GM19035 (cell line): ENCODE results near the gene DVL2.

Source experiments
- ATAC-seq: cut with Tn5 transposase; IDR thresholded peaks from one replicate; pipeline ENCODE4 v1.9.1; 2021; ENCODE audit not compliant: unreplicated experiment

Gene DVL2

DNA sequence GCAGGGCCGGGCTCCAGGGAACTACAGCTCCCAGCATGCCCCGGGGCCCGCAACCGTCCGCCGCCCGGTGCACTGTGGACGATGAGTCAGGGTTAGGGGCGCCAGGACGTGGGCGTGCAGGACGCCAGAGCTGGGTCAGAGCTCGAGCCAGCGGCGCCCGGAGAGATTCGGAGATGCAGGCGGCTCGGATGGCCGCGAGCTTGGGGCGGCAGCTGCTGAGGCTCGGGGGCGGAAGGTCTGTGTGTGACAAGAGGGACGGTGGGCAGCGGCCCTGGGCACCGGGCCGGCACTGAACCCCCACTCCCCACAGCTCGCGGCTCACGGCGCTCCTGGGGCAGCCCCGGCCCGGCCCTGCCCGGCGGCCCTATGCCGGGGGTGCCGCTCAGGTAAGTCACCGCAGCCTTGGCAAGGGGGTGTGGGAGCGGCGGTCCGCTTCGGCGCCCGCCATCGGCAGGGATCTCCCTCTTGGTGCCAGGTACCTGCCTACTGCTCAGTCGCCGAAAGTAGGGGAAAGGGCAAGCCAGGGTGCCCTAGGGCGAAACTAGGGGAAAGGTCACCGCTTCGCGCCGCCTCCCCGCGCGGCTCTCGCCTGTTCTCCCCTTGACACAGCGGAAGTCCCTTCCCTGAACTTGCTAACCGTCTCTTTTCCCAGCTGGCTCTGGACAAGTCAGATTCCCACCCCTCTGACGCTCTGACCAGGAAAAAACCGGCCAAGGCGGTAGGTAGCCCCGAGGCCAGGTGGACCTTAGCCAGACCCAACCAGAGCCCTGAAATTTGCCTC, 14.3 kb downstream of the DVL2 start, which contains the start of the genes ACADVL and DLG4:
Gene ACADVL, plus strand, starts transcription at position 127 of the 781 bp plus-strand sequence. Its CDS starts 47 bp downstream, at position 174.
Gene DLG4, minus strand, starts transcription at position 25 of the 781 bp plus-strand sequence.
- peak; percentile 44 for ATAC-seq

DNA sequence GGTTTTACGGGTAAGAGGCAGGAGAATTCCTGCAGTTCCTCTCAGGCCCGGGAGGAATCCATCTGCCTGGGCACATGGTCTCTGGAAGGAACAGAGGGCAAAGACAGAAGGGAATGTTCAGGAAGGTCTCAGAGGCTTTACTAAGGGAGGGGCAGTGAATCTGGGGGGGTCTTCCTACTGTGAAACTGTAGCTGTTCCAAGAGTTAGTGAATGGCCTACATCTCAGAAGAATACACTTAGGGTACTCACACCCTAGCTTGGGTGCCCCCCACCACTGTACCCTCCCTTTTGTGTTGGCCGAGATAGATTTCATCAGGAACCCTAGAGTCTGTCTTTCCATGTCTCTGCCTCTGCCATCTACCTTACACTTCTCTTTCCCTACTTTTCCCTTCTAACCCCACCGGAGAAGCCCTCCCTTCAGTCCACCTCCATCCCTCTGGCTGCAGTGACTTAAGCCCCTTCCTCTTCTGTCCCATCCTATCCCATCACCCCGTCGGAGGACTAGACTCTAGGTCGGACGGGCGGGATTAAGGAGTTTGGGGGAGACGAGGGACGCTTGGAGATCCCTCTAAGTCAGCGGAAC, 15.0 kb downstream of the DVL2 start:
- ATAC-seq, result no peak

DNA sequence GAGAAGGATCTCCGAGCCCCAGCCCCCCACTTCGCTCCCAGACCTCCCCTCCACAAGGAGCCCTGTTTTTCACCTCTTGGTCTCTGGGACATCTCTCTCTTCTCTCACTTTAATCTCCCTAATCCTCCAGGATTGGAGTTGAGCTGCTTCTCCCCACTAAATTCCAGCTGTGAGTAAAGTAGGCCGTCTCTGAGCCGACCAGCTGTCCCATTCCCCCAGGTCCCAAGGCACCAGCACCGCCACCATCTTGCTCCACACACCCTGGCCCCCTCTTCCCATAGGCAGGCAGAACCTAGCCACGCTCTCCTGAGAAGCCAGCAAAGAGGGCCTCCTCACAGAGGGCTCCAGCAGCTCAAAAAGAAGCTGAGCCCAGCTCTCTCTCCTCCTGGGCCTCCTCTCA, 15.6 kb downstream of the DVL2 start:
- ATAC-seq, result no peak

DNA sequence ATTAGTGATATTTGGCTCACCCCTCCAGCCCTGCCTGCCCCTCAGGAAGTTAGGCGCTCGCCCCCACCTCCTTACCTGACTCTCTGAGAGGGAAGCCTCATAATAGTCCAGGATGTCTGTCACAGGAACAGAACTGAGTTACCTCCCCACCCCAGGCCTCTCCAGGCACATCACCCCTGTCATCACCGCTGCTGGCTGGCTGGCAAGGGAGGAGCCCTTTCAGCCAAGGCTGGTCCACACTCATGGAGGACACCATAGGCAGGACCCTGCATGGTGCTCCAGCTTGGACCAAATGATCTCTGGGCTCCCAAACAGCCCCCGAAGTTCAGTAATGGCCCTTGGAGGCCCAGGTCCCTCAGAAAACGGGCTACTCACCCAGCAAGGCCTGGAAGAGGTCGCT, 16.2 kb downstream of the DVL2 start:
- ATAC-seq, result no peak

DNA sequence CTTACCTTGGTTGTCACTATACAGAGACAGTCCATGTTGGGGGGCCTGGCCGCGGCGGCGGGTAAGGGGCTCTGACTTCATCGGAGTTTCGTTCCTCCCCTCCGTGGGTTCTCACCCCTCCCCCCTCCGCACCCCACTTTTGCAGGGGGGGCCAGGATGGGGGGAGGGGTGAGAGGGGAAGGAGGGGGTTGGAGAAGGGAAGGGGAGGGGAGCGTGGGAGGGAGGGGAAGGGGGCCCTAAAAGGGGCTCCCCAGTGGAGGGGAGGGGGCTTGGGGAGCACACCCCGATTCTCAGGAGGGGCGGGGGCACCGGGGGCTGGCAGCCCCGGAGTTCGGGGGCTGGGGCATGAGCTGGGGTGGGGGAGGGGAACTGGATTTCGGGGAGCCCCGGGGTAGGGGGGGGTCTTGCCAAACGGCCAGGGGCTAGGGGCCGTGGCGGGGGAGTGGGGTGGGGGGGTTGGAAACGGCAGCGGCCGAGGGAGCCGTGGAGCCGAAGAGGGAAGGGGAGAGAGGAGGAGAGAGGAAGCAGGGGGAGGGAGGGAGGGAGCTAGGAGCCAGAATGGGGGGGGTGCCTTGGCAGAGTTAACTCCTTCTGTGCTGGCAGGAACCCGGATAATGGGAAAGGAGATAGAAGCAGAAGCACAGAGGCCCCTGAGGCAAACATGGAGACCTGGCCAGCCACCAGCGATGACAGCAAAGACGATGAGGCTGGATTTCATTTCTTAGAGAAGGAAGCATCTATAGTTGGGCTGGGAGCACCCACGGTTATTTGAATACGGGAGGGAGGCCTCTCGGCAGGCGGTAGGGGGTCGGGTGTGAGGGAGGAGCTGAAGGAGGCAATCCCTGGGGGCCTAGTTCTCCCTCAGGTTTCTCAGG, 17.0 kb downstream of the DVL2 start:
- ATAC-seq, result no peak

DNA sequence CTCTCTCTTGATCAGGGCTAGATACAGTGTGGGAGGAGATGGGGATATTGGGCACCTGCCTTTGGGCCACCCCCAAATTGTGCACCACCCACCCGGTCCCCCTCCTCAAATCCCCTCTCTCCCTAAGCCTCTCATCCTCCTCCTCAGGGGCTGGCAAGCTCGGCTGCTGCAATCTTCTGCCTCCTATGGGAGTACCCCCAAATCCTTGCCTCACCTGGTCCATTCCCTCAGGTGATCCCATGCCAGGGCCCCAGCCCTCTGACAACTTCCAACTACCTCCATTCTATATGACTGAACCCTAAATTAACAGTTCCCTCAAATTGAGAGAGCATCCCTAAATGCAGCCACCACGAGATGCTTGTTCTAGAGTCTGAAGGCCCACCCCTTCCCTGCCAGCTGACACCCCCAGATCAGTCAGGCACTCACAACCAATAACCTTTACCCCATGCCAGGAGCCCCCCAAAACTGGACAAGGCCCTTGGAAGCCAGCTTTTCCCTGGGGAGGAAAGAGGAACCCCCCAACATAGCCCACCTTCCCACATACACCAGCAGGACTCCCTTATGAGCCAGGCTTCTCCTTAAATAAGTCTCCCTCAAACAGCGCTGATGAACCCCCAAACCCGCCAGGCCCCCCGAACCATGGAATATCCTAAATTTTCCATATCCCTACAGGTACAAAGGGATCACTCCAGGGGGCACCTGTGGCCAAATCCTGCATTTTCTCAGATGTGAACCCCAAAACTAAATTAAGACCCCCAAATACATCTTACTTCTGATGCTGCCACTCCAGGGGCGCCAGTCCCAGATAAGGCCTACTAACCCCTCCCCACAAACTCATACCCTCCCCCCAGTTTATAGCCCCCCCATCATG, 17.8 kb downstream of the DVL2 start:
- ATAC-seq, result no peak

DNA sequence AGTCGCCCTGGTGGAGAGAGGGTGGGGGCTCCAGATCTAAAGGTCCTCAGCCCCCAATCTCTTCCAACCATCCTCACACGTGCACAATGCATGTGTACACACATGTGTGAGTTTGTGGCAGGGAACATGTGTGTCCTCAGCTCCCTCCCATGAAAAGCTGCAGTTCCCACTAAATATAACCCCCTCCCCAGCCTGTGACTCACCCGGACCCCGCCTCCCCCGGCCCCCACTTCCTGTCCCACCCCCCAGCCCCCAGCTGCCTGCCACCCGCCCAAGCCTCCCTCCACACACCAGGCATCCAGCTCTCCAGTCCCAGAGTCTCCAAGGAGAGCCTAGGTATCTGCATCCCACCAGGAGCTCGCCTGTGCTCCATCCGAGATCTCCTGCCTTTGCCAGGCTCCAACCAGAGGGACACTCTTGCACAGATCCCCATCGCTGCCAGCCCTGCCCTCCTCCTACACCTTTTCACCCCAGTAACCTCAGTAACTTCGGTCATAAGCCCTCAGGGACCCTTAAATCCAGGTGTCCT, 18.6 kb downstream of the DVL2 start:
- no peak for ATAC-seq

DNA sequence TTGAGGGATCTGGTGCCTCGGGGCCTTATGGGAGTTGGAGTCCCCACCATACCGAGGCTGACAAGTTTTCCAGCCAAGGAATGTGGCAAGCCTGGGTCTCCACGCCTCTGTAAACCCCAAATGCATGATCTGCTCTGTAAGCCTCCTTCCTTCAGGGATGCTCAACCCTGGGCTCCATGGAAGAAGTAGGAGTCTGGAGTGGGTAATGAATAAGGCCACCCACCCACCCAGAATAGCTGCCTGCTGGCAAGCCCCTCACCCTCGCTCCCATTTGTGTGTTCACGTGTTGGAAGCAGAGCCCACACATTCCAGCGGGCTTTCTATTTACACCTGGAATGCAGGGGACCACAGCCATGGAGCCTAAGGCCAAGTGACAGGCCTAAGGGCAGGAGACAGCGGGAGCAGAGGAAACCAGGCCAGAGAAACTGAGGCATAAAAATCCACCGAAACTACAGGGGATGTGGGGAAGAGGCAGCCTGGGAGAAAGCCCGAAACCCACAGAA, 19.1 kb downstream of the DVL2 start:
- ATAC-seq, result no peak

DNA sequence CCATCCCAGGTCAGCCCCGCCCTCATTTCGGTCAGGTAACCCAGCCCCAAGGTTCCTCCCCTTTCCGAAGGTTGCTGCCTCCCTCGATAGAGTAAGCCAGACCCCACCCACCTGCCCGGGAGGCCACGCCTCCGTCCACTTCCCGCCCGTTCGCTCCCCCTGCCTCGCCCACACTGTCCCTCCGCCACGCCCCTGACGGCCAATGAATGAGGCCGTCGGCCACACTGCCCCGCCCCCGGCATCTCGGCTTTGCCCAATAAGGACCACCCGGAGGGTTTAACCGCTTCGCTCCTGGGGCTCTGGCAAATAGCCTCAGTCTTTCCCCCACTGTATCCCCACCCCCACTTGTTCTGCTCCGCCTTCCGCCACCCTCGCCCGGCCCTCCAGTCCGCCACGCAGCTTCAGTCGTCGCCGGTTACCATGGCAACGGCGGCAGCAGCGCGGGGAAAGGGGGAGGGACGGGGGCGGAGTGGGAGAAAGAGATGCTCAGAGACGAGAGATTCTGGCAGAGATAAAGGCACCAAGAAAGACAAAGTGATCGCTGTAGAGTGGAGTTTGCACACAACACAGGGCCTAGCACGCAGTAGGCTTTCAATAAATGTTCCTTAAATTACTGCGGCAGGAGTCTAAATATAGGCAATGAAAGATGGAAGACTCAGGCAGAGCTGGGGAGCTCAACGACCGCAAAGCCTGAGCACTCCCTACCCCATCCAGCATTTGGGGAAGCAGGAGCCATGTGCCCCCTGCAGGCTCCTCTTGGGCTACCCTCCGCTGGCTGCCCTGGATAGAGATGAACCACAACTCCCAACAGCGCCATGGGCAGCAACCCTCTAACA, 19.8 kb downstream of the DVL2 start:
- ATAC-seq, result peak; percentile 81

DNA sequence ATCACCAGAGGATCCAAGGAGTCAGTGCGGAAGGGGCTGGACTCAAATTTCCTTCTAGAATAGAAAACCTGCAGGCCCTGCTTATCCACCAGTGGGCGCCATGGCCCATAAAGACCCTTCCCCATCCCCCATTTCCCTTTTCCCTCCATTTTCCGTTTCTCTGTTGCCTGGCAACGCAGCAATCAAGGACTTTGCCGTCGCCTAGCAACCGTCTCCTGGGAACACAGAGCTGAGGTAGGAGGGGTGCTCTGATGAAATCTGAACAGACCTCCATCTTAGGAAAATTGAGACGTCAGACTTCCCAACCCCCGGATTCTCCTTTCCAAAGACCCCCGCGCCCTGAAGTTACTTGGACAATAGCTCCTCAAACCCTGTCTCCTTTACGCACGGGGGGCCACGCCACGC, 20.4 kb downstream of the DVL2 start:
- no peak for ATAC-seq

DNA sequence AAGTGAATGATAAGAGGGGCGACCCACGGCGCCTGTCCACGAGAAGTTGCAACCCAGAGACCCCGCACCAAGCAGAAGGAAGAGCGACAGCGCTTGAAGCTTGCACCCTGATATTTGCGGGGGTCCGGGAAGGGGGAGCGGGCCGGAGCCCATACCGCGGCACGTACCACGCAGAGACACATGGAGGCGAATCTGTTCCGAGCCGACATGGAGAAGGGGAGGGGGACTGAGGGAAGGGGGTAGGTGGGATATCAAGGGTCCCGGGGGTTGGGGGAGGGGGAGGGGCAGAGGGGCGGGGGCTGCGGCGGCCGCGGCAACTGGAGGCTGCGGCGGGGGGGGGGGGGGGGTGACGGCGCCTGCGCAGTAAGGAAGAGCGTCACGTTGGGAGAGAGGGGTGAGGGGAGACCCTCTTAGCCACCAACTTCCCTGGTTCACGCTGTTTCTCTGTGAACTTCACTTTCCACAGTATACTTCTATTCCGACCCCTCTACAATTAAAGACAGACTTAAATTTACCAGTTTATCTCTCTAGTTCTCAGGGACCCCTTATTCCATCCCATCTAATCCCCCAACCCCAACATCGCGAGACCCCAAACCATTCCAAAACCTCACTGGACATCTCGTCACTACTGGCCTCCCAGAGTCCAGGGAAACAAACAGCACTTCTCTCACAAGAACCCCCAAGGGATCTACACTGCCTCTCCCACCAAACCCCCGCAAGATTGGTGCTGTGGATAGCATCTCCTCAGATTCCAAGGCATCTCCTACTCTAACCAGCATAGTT, 22.6 kb downstream of the DVL2 start:
- no peak for ATAC-seq

DNA sequence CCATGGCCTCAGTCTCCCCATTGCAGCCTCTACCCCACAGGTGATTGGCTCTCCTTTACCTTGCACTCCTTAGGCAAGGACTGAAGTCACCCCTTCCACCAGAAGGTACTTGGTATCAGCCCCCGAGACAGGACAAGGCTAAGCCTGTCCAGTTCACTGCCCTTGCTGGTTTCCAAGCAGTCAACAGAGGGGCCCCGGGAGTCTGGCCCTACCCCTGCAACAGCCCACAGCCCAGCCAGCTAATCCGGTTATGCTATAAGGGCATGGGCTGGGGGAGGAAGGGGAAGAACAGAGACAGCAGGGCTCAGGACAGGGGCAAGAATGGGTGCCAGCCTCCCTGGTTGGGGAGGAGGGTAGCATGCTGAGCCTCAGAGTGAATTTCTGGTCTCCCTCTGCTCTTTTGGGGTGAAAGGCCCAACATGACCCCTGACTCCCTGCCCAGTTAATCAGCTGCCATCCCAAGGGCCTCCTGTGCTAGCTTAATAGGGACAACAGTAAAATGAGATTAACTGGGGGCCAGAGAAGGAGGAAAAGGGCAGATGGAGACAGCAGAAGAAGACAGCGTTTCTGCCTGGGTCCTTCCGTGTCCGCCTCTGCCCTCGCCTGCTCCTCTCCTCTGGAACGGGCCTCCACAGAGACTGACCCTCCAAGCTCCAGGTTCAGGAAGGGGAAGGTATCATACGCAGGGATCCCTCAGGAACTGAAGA, 25.4 kb downstream of the DVL2 start:
- ATAC-seq, result no peak

DNA sequence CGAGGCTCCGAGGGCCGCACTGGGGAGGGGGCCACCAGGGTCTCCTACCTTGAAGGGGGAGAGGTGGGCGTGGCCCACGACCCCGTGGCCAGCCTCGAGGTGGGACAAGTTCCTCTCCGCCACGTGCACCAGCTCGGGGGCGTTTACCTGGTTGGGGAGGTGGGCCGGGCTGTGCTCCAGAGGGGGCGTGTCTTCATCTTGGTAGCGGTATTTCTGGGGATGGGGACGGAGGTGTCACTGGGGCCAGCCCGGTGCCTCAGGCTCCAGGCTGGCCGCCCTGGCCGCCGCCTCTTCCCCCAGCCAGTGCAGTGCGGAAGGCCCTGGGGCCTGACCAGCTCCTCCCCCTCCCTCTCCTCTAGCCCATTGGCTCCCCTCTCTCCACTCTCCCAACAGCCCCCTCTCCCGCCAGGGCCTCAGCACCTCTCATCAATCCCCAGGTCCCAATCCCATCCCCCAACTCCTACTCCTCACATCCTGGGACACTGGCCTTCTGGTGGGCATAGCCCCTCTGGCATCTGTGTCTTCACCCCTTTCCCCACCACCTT, 26.2 kb downstream of the DVL2 start:
- ATAC-seq, result no peak

DNA sequence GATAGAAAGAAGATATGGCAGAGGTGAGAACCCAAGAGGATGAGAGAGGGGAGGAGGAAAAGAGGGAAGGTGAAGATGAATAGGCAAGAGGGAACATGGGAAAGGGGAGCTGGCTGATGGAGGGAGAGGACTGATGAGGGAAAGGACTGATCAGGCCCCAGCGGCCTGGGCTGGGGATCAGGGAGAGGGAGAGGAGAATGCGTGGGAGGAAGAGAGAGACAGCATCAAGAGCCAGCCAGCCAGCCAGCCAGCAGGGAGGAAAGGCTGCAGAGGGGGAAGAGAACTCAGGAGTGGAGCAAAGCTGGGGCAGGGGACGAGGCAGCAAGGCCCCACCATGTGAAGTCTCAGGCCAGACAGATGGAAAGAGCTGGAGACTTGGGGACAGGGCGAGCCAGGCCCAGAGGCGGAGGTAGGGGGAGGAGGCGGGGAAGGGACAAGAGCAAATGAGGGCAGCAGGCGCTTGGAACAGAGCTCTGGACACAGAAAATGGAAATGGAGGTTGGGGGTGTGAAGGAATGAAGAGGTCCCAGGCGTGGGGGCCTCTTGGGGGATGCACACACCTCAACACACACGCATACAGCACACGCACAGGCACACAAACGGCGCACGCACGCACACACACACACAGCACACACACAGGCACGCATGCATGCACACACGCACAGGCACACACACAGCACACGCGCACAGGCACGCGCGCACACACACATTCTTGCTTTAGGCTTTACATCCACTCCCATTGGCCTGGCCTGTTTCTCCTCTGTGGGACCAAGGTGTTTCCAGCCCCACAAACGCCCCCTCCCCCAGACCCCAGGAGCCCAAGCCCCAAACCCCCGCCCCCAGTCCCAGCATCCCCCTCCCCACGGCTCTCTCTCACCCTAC, 27.0 kb downstream of the DVL2 start:
- ATAC-seq, result no peak

DNA sequence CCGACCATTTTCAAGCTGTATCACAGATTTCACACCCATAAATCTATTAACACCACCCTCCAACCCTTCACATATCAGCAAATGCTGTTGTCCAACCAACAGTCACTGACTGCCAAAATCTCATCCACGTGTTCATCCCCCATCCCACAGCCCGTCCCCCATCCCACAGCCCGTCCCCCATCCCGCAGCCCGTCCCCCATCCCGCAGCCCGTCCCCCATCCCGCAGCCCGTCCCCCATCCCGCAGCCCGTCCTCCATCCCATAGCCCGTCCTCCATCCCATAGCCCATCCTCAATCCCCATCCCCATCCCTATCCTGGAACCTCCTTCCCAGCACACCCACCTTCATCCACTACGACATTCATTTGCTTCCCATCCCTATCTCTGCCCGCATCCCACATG, 28.8 kb downstream of the DVL2 start:
- no peak for ATAC-seq

DNA sequence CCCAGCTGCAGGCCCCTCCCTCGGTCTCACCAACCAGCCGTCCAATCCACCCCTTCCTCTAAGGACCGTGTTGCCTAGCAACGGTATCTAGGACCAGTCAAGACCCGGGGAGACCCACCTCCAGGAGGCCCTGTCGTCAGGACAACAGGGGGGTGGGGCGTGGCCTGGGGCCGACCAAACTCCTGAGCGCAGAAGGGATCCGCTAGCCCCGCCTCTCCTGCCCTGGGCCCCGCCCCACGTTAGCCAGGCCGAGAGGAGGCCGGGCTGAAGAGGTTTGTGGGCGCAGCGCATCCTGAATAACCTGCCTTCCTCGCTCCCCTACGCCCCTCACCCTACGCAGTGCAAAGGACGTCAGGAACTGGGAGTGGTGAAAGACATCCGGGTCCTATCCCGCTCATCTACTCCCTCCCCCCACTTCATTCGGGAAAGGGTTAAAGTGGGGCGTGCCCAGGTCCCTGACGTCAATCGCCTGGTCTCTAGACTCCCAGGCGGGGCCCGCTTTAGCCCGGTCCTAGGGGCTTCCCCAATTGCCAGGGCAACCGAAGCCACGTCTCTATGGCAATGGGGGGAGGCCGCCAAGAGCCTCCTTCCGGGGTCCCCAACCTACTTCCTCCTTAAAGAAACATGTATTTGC, 29.4 kb downstream of the DVL2 start:
- peak; percentile 88 for ATAC-seq
